ENCODE results near the gene ELMOD1.

Gene ELMOD1

GRCh38 chr11:107651672-107652071 is 60.7 kb downstream of the ELMOD1 start:
- no peak for DNase-seq

- DNase-seq: no peak
Observed at GRCh38 chr11:107653076-107653475, 62.1 kb downstream of the ELMOD1 start.

GRCh38 chr11:107655602-107656001 is 64.7 kb downstream of the ELMOD1 start:
- DNase-seq: no peak

- DNase-seq: no peak
Observed at GRCh38 chr11:107659310-107659709, 68.4 kb downstream of the ELMOD1 start.

GRCh38 chr11:107660066-107660465 is 69.1 kb downstream of the ELMOD1 start:
- no peak for DNase-seq

- DNase-seq: no peak
Observed at GRCh38 chr11:107661656-107662055, 70.7 kb downstream of the ELMOD1 start.

- DNase-seq: no peak
Observed at GRCh38 chr11:107665018-107665417, 74.1 kb downstream of the ELMOD1 start.

- DNase-seq: no peak
Observed at GRCh38 chr11:107666911-107667613, 76.1 kb downstream of the ELMOD1 start.

- DNase-seq: no peak
Observed at GRCh38 chr11:107669191-107669740, 78.3 kb downstream of the ELMOD1 start.

GRCh38 chr11:107669893-107670601 is 79.1 kb downstream of the ELMOD1 start:
- DNase-seq: no peak

GRCh38 chr11:107675902-107676301 is 85.0 kb downstream of the ELMOD1 start:
- DNase-seq: no peak

GRCh38 chr11:107676336-107677057 is 85.5 kb downstream of the ELMOD1 start:
- no peak for DNase-seq

GRCh38 chr11:107677924-107678631 is 87.1 kb downstream of the ELMOD1 start:
- no peak for DNase-seq

GRCh38 chr11:107678632-107678971 is 87.7 kb downstream of the ELMOD1 start:
- DNase-seq: no peak

- DNase-seq: no peak
Observed at GRCh38 chr11:107679255-107680024, 88.5 kb downstream of the ELMOD1 start.

- DNase-seq: no peak
Observed at GRCh38 chr11:107682171-107682570, 91.2 kb downstream of the ELMOD1 start.

GRCh38 chr11:107682572-107682971 is 91.6 kb downstream of the ELMOD1 start:
- DNase-seq: no peak

GRCh38 chr11:107683061-107683460 is 92.1 kb downstream of the ELMOD1 start:
- DNase-seq: no peak

GRCh38 chr11:107683807-107684206 is 92.9 kb downstream of the ELMOD1 start:
- no peak for DNase-seq

GRCh38 chr11:107688322-107688918 is 97.5 kb downstream of the ELMOD1 start:
- DNase-seq: no peak

- peak; percentile 44 for DNase-seq
Observed at GRCh38 chr11:107689317-107690202, 98.6 kb downstream of the ELMOD1 start.
